Left lung (tissue), 10 donors: ENCODE data around the gene STIM1. TPM values are rescaled to one million over a fixed set of nuclear protein-coding genes. Genes with fewer than 3 reads are reported as not detected.

ENCODE experiments used
- ATAC-seq: fragments of 200-7000 bp; cut with Tn5 transposase; one replicate; pipeline ENCODE4 v1.9.1; 2020; ENCODE audit warnings: moderate library complexity
- DNase-seq, 4 donors: peaks; one replicate each; pipeline ENCODE4 v3.0.0-alpha.2; 2013 to 2020
- H3K27ac ChIP-seq, 2 donors: fragments of 200-600 bp; sonication (generic) in 1 of 2; one replicate each; pipeline versions ENCODE4 v1.5.0 to v1.8.0; 2020 to 2021
- H3K27me3 ChIP-seq, 2 donors: fragments of 200-600 bp; sonication (generic) in 1 of 2; one replicate each; pipeline versions ENCODE4 v1.5.0 to v1.8.0; 2020 to 2021
- H3K36me3 ChIP-seq, 2 donors: fragments of 200-600 bp; sonication (generic) in 1 of 2; one replicate each; pipeline versions ENCODE4 v1.5.0 to v1.8.0; 2020 to 2021
- H3K4me1 ChIP-seq, 2 donors: fragments of 200-600 bp; one replicate each; pipeline ENCODE4 v1.8.0; 2021
- H3K4me3 ChIP-seq, 2 donors: fragments of 200-600 bp; sonication (generic) in 1 of 2; one replicate each; pipeline versions ENCODE4 v1.5.0 to v1.8.0; 2020 to 2021; ENCODE audit warnings: mild to moderate bottlenecking in 1 of 2
- H3K9me3 ChIP-seq, 2 donors: fragments of 200-600 bp; sonication (generic) in 1 of 2; one replicate each; pipeline versions ENCODE4 v1.5.0 to v1.8.0; 2020 to 2021
- CTCF ChIP-seq, 2 donors: fragments of 200-600 bp; sonication (generic) in 1 of 2; IDR thresholded peaks; one replicate each; pipeline versions ENCODE4 v1.5.0 to v1.8.0; 2021; ENCODE audit warnings: antibody characterized with exemption in 2 of 2
- intact Hi-C, 2 donors: fragments of 100-400 bp; cut with DNase I; formaldehyde crosslinking; loops; one replicate each; pipeline versions ENCODE4 v1.11.2 to v1.14.2; 2022
- polyA plus RNA-seq, 6 donors: library from polyadenylated mRNA; unstranded; fragments of 120-200 nt; gene quantifications; one replicate each; pipeline ENCODE4 v1.2.1, GENCODE V29; 2013; ENCODE audit not compliant: insufficient read length in 6 of 6
- total RNA-seq, 2 donors: library from RNA; stranded (reverse); fragmentation: NEBNext Ultra II Directional; extraction: Animal tissue kit (Norgen Biotek cat#: 25700); gene quantifications; one replicate each; pipeline ENCODE4 v1.2.1, GENCODE V29; 2021
- donor health status: DM: no; HTN: yes; CAD: no.
- donor health status: DM: no; HTN: no; CAD: no.

Gene STIM1
- total and polyA plus RNA-seq, 8 donors: 38.9 to 56.0 (median 49.8) TPM

- no peaks in the 10 kb centered on the region for H3K27me3 ChIP-seq
- H3K9me3 ChIP-seq: no peaks in the 10 kb centered on the region
- no peak overlapping the region for H3K4me3 ChIP-seq
- DNase-seq (no peak), ATAC-seq (no peak)
- H3K4me1 ChIP-seq: no peaks in the 10 kb centered on the region
- H3K27ac ChIP-seq: no peak overlapping the region
- intact Hi-C loops: no loop called here
- TF ChIP-seq CTCF (IDR thresholded peaks at IDR 0.05): no peak
- no peaks in the 10 kb centered on the region for H3K36me3 ChIP-seq
Measured at GRCh38 chr11:3962406-3962840, 107.0 kb downstream of the STIM1 start.

GRCh38 chr11:3964056-3964455 lies 108.6 kb downstream of the STIM1 start:
- no peaks in the 10 kb centered on the region for H3K4me1 ChIP-seq
- peaks cover 0 to 5% of the 10 kb centered on the region in 2 donors for H3K36me3 ChIP-seq
- no peak for ATAC-seq
- intact Hi-C loops: no loop called here
- H3K4me3 ChIP-seq: no peak overlapping the region
- H3K27ac ChIP-seq: no peak overlapping the region
- no peaks in the 10 kb centered on the region for H3K27me3 ChIP-seq
- no peaks in the 10 kb centered on the region for H3K9me3 ChIP-seq
- DNase-seq: no peak
- TF ChIP-seq CTCF (IDR thresholded peaks at IDR 0.05): no peak

- no peak for TF ChIP-seq CTCF (IDR thresholded peaks at IDR 0.05)
- Histone ChIP-seq H3K27me3 (no peaks in the 10 kb centered on the region), H3K4me1 (no peaks in the 10 kb centered on the region), H3K4me3 (no peak overlapping the region), H3K9me3 (no peaks in the 10 kb centered on the region), H3K36me3 (peaks cover 0 to 5% of the 10 kb centered on the region in 2 donors), H3K27ac (no peak overlapping the region)
- no peak for DNase-seq
- ATAC-seq: no peak
- intact Hi-C loops: no loop called here
Measured at GRCh38 chr11:3964935-3965604, 109.6 kb downstream of the STIM1 start.

- intact Hi-C loops: no loop called here
- H3K4me3 ChIP-seq: no peak overlapping the region
- TF ChIP-seq CTCF (IDR thresholded peaks at IDR 0.05): no peak
- H3K36me3 ChIP-seq: peaks cover 0 to 5% of the 10 kb centered on the region in 2 donors
- H3K4me1 ChIP-seq: no peaks in the 10 kb centered on the region
- no peak for ATAC-seq
- DNase-seq: no peak
- no peaks in the 10 kb centered on the region for H3K9me3 ChIP-seq
- H3K27me3 ChIP-seq: no peaks in the 10 kb centered on the region
- H3K27ac ChIP-seq: no peak overlapping the region
Measured at GRCh38 chr11:3967695-3968094, 112.2 kb downstream of the STIM1 start.

- peaks cover 0 to 5% of the 10 kb centered on the region in 2 donors for H3K36me3 ChIP-seq
- no peak overlapping the region for H3K27ac ChIP-seq
- no peak overlapping the region for H3K4me3 ChIP-seq
- intact Hi-C loops: no loop called here
- H3K4me1 ChIP-seq: no peaks in the 10 kb centered on the region
- no peaks in the 10 kb centered on the region for H3K27me3 ChIP-seq
- ATAC-seq (no peak), DNase-seq (no peak)
- TF ChIP-seq CTCF (IDR thresholded peaks at IDR 0.05): no peak
- no peaks in the 10 kb centered on the region for H3K9me3 ChIP-seq
Measured at GRCh38 chr11:3969200-3969599, 113.7 kb downstream of the STIM1 start.
